ENCODE measurements around the gene TSHZ2. TPM values are rescaled to one million over a fixed set of nuclear protein-coding genes. Genes with fewer than 3 reads are reported as not detected.
A peak's percentile ranks its signal among the peaks of the same experiment; 100 is the strongest.

Gene TSHZ2
- polyA plus RNA-seq, 10 donors = 7.9 to 20.4 (median 14.0) TPM

DNA sequence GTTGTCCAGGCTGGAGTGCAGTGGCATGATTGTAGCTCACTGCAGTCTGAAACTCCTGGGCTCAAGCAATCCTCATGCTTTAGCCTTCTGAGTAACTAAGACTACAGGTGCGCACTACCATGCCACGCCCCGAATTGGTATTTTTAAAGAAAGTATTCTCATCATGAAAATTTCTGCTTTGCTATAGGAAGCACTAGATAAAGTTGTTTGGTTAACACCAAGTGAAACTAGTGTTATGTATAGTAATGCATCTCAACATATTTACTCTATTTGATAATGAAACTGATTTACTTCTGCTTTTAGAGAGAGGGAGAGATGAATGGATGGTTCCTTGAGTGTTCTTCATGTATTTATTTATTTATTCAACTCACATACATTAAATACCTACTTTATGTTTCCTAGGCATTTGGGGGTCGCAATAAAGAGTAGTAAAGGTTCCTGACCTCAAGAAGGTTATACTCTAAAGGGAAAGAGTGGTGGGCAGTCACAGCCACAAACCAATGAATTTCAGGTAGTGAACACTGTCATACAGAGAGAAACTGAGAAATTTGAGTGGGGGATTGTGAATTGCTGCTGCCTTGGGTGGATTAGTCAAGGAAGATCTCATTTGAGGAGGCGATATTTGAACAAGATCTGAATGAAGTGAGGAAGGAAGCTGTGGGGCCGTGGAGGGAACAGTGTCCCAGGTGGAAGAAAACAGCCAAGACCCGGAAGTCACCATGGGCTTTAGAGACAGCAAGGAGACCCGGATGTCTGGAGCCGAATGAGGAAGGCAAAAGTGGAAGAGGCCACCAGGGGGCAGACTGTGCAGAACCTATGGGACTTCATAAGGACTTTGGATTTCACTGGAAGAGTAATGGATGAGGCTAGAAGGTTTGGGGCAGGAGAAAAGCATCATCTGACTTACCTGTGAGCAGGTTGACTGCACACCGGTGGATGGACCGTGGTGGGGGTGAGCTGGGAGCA, 185.6 kb downstream of the TSHZ2 start:
- DNase-seq = no peak

DNA sequence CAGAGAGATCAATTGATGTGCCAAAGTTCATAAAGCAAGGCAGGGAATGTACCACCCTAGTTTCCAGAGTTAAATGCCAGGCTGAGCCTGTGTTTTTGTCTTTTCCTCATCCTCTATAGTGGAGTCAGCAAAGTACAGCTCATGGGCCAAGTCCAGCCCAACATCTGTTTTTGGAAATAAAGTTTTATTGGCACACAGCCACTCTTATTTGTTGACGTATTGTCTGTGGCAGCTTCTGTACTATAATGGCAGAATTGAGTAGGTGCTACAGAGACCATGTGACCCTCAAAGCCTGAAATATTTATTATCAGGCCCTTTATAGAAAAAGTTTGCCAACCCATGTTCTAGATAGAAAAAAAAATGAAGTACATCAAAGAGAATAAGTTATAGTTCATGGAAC, 187.0 kb downstream of the TSHZ2 start:
- DNase-seq = peak in 1 of 3 donors; percentile 34

DNA sequence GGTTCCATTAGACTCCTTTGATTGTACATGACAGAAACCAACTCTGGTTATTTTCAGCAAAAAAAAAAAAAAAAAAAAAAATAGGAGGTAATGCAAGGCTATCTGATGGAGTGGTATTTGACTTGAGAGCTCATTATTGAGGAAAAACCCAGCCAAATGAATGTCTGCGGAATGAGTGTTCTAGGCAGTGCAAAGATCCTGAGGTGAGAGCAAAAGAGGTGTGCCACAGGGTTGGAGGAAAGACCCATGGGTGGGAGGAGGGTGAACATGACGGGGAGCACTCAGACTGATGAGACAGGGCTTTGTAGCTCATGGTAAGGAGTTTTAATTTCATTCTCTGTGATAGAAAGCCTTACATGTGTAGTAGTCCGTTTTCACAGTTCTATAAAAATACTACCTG, 188.9 kb downstream of the TSHZ2 start:
- DNase-seq = no peak

DNA sequence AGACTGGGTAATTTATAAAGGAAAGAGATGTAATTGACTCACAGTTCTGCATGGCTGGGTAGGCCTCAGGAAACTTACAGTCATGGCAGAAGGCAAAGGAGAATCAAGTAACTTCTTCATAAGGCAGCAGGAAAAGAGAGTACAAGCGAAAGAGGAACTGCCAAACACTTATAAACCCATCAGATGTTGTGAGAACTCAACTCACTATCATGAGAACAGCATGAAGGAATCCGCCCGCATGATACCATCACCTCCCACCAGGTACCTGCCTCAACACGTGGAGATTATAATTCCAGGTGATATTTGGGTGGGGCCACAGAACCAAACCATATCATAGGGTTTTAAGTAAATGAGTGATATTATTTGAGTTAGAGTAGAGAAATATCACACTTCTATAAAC, 189.3 kb downstream of the TSHZ2 start:
- DNase-seq = no peak

DNA sequence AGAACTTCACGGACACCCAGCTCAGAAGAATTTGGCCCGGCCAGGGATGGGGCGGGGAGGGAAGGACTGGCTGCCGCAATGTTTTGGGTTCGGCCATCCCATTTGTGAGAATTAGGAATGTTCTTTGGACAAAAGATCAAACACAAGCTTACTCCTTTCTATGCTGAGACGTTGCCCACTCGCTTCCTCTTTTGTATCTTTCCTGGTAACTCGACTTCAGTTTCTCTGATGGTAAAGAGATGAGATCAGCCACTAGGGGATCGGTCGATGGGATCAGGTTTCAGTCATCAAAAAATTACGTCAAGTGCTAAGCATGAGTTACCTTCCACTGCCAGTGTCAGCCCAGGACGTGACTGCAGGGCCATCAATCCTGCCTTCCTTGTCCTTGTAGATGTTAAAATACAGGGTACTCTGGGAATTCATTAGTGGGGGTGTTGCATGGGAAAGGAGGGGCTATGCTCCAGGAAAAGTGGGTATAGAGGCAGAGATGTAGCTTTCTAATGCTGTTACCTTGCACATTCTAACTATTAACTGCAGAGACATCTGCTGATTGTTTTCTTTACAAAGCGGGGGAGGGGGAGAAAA, 190.2 kb downstream of the TSHZ2 start:
- peak; percentile 71 to 91 (median 85) for DNase-seq

DNA sequence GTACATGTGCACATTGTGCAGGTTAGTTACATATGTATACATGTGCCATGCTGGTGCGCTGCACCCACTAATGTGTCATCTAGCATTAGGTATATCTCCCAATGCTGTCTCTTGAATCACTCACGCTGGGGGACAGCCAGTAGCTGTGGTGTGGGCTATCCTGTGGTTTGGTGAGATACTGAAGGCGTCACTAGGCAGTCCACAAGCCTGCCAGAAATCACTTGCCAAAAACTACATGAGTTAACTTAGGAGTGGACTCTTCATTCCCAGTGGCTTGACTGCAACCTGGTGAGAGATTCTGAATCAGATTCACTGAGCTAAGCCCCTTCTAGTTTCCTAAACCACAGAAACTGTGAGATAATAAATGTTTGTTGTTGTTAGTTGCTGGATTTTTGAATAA, 191.3 kb downstream of the TSHZ2 start:
- DNase-seq = peak in 1 of 3 donors; percentile 55

DNA sequence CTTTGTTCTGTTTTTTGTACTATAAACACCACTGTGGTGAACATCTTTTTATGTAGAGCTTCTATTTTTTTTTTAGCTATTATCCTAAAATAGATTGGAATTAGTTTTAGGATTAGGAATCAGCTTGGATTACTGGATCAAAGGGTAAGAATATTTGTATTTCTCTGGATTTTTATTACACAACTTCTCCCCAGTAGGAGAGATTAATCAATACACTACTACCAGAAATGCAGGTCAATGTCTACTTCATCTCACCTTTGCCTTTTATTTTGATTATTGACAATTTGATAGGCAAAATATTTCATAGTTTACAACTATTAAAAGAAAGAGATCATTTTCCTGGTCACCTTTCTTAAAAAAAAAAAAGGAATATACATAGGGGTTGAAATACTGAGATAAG, 191.9 kb downstream of the TSHZ2 start:
- no peak for DNase-seq

DNA sequence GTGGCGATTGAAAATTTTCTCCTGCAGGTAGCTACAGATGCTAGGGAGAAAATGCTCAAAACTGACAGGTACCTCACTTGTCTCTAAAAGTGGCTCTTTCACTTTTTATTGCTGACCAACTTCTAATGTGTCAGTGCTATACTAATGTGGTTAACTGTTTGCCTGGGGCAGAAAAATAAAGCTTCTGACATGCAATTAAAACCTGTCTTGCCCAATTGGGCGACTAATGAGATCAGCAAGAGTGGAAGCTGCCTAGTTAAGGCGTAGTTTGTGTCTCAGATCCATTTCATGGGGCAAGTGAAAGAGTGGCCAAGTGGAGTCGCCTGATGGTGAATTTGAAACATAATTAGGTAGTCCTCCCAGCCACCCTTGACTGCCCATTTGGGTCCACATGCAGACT, 193.3 kb downstream of the TSHZ2 start:
- no peak for DNase-seq

DNA sequence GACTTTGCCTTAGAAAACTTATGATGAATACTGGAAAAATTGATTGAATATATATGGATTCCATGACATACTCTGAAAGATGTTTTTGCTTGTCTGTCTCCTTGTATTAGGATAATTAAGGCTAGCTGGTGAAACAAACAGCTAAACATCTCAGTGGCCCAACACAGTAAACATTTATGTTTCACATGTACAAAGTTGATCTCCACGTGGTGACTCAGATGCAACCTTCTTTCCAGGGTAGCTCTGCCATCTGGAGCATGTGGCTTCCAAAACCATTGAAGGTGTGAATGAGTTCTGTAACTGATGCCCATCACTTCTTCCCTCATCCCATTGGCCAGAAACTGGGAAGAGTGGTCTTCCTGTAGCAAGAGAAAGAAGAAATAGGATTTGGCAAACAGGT, 196.3 kb downstream of the TSHZ2 start:
- no peak for DNase-seq

DNA sequence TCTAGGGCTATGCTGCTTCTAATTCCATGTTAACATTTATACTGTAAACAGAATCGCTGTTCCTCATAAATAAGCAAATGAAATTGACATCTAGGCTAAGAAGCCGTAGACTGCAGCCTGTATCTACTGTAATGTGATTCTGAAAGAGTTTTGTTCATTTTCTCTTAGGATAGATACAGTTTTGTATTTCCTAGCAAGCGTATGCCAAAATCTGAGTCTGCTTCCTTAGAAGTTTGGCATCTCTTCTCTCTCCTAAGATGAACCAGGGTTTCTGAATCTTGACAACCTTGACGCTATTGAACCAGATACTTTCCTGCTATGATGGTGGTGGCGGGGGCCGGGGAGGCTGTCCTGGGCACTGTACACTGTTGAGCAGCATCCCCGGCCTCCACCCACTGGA, 198.0 kb downstream of the TSHZ2 start:
- peak in 1 of 3 donors; percentile 49 for DNase-seq

DNA sequence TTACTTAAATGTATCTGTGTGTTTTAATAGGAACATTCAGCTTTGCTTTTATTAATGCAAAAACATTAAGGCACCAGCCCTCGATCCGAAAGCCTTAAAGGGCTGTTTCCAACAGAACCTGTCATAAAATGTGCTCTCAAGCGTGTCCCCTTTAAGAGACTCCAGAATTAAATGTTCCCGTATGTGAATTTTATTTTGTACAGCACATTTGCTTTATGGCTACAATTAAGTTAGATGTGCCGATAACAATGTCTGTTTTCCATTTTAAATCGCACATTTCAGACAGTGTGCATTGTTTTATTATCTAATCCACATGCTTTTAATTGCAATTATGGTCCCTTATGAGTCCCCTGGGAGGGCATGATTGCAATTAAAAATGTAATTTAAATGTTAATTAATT, 198.9 kb downstream of the TSHZ2 start:
- DNase-seq = peak in 2 of 3 donors; percentile 33 to 56

DNA sequence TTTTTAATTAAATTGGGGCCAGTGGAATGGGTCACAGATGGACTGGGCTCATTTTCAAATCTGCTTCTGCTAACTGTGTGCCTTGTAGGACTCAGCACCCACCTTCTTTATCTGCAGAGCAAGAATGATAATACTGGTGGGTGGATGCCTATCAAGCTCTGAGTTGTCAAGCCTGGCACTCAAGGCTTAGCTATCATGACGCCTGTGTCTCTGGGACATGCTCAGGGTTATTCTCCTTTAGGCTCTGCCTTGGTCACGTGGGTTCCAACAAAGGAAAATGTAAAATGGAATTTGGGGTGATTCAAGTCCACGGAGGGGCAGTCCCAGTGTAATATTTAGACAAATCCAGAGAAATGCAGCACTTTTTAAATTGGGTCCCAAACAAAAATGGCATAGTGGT, 202.3 kb downstream of the TSHZ2 start:
- no peak for DNase-seq

DNA sequence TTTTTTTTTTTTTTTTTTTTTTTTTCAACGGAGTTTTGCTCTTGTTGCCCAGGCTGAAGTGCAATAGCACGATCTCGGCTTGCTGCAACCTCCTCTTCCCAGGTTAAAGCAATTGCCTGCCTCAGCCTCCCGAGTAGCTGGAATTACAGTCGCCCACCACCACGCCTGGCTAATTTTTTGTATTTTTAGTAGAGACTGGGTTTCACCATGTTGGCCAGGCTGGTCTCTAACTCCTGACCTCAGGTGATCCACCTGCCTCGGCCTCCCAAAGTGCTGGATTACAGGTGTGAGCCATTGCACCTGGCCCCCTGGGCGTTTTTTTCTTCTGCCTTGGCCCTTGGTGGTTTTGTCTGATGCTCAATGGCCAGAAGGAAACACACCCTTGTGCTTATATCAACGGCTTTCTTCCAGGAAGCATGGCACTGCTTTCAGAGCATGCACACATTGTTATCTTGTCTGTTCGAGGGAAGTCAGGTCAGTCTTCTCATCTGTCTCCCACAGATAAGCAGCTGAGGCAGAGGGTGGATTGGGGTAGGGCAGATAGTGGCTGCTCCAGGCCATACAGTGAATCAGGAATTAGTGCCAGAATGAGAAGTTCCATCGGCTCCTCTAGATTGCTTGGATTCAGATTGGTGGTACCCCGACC, 203.1 kb downstream of the TSHZ2 start:
- no peak for DNase-seq

DNA sequence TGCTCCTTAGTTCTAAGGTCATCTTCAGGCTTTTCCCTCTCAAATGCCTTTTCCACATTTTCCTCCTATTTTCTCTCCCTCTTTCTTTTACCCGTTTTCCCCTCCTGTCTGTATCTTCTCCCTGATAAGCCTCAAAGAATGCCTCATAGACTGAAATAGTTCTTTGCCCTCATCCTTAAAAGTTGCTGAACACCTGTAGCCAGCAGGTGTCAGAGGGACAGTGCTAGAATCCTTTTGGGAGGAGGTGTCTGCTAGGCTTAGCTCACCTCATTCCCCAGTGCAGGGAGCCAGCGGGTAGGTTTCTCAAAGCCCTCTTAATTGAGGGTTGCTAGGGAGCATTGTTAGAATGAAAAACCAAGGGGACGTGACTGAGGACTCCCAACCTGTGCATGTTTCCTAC, 204.0 kb downstream of the TSHZ2 start:
- DNase-seq = no peak

DNA sequence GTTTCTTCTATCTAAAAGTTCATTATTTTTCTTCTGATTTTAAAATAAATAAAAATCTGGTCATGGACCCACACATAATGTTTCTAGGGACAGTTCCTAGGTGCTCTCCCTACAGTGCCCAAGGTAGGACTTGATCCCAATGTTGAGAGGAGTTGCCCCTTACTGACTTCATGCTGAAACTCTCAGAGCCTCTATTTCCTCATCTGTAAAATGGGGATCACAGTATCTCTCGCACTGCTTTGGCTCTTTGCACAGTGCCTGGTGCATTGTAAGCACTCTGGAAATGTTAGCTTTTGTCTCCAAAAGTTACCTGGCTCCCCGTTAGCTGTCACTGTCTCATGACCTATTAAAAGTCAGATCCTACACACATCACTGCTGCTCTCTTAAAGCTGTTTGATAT, 205.5 kb downstream of the TSHZ2 start:
- no peak for DNase-seq

DNA sequence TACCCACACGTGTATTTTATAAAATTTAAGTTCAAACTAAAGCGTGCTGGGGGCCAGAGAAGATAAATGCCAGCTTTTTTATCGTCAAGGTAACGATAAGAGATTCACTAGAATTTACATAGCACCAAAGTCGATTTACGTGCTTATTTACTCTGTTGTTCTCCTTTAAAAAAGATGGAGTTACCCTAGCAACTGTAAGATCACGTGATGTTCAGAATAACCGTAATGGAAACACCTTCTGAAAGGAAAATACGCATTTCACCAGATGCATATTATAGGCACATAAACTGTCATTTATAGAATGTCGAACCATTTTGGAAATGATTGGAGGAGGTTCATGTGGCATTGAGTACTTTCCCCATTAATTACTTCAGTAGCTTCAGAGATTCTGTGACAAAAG, 207.6 kb downstream of the TSHZ2 start:
- DNase-seq = no peak

DNA sequence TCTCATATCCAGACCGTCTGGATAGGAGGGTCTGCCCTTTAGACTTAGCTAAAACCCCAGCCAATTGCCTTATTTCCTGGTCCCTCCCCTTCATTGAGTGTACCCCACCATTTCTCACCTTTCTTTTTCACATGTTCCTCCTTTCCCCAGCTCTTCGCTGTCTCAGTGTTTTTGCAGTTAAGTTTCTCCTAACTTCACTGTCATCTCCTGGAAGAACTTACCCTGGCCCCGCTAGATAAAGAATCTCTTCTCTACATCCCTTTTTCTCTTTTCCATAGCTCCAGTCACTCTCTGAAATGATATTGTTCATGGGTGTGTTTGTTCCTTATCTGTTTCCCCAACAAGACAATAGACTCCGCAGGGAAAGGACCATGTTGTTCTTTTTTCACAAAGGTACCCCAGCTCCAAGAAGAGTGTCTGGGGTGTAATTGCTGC, 208.8 kb downstream of the TSHZ2 start:
- DNase-seq = no peak

DNA sequence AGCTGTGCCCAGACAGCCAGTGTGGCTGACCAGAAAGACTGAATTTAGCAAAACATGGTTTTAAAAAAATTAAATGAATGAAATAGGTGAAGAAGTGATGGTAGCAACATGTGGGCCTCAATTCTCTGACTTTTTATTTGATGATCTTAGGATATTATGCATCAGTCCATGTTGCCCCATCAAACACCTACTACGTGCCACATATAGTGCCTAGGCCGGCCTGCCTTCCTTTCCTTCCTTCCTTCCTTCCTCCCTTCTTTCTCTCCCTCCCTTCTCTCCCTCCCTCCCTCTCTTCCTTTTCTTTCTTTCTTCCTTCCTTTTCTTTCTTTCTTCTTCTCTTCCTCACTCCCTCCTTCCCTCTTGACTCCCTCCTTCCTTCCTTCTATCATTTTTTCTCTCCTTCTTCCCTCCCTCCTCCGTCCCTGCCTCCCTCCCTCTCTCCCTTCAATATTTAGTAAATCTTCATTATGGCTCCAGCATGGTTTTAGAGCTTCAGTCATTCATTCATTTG, 209.8 kb downstream of the TSHZ2 start:
- DNase-seq = no peak

DNA sequence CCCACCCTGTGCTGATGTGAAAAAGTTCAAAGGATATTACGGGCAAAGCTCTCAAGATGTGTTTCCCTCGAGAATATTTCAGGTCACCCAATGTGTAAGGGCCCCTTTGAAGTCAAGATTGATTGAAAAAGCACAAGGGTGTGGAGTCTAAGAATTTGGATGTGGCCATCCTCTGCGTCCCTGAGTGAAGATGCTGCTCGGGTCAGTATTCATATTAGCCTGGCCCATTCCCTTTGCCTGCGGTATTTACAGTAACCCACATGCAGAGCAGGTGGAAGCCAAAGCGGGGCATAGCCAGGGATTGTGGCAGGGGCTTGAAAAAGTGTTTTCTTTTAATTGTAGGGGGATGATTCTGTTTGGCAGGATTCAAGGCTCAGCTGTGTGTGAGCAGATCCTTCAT, 211.0 kb downstream of the TSHZ2 start:
- DNase-seq = no peak

DNA sequence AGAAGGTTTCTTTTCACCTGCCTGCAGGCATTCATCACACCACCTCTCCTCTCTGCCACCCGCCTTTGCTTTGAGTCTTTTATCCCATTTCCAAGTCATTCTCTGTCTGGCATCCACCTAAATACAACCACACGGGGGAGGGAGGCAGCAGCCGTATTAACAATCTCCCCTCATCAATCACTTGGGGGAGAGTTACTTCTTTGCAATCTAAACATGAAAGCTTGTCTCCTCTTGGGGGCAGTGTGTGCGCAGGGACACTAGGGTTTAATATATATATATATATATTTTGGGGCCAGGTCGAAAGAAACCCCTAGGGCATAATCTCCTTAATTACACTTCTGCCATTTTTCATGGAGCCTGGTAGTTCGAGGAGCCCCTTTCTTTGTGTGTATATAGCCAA, 214.5 kb downstream of the TSHZ2 start:
- no peak for DNase-seq

DNA sequence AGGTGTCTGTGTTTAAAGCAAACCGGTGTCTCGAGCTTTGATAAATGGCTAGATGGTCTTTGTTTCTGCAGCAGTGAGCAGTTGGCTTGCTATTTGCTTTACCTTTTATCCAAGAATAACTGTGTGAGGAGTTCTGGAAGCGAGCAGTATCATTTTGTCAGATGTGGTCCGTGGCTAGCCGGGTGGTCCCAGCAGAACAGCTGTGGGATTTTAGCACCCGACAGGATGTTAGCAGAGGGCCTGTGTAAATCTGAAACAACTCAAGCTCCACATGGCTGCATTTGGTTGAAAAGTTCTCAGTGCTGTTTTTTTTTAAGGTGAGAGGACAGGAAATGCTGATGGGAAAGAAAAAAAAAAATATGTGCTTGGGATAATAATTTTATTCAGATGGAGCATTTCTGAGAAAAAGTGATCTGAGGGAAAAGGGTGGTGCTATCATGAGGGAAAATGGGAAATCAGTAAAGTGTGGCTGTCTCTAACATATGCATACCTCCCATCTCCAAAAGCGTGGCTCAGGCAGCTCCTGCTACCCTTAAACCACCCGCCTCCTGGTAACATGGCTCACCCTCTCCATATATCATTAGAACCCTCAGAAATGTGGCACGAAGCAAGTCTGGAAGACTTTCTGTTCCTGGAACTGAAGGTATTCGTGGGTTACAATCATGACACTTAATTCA, 215.4 kb downstream of the TSHZ2 start:
- peak in 1 of 3 donors; percentile 50 for DNase-seq

DNA sequence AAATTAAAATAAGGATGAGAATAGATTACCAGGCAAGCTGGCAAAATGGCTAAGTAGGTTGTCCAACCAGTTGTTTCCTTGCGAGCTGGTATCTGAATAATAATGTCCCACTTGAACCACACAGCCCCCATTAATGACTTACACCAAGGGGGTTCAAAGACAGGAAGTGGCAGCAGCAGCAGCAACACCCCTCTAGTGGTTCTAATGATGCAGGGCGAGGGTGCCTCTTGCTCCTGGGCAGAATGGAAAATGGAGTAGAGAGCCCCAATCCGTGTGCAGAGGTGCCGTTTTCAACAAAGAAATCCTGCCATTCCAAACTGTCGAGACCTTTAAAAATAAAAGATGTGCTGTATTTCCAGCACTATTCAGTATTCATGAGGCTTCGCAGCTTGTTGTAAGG, 218.1 kb downstream of the TSHZ2 start:
- DNase-seq = no peak

Measured in muscle of back (tissue), 11 donors.